Body of pancreas (tissue), 4 donors: ENCODE data around the gene CMTM3.

Experiments used
- CTCF ChIP-seq, 7 experiments: fragments of 450-650 bp in 4 of 7; fragments of 200-600 bp in 3 of 7; sonication (generic) in 3 of 7; IDR thresholded peaks; one replicate each; pipeline ENCODE4 v1.5.1; 2016 to 2019; ENCODE audit warnings: antibody characterized with exemption in 7 of 7
- POLR2A ChIP-seq, 3 donors: fragments of 450-650 bp; IDR thresholded peaks; one replicate each; pipeline ENCODE4 v1.6.1; 2016; ENCODE audit warnings: antibody characterized with exemption in 3 of 3, mild to moderate bottlenecking in 2 of 3

GRCh38 chr16:66592241-66592640 lies 12.3 kb upstream of the CMTM3 start:
- no peak for TF ChIP-seq CTCF (IDR thresholded peaks at IDR 0.05)
- no peak for TF ChIP-seq POLR2A (IDR thresholded peaks at IDR 0.05)
